ENCODE results near the gene SLC38A2.

The SLC38A2 gene

DNA sequence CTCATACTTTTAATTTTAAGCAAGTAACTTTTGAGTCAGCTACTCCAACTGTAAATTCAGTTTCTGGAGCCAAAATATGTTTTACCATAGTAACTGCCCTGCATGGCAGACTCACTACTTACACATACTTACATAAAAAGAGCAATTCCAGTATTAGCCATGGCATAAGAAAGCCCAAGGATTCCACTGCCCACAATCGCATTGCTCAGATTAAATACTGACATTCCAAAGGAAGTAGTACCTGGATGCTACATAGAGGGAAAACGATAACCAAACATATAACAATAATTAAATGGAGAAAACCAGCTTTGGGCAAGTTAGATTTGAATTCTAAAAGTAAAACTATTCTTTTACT lies 2.2 kb downstream of the SLC38A2 start:
- Histone ChIP-seq H3K9me3 (ENCODE audit: insufficient read depth, low read length, severe bottlenecking) (no peaks in the 10 kb centered on the region), H2AFZ (ENCODE audit: low read depth, low read length) (no peak overlapping the region), H3K9ac (ENCODE audit: low read depth, low read length) (peak overlapping the region; percentile 97), H3K4me1 (ENCODE audit: insufficient read depth, low read length) (peaks cover 71% of the 10 kb centered on the region), H4K20me1 (ENCODE audit: insufficient read depth, low read length) (peaks cover 63% of the 10 kb centered on the region), H3K4me3 (ENCODE audit: low read depth in 1 of 2, low read length in 2 of 2) (peak overlapping the region; percentile 71 to 86; a peak in 3 of 4 replicates), H3K36me3 (ENCODE audit: insufficient read depth, low read length) (peaks cover 66% of the 10 kb centered on the region), H3K27me3 (ENCODE audit: insufficient read depth, low read length, poor library complexity) (no peaks in the 10 kb centered on the region), H3K79me2 (ENCODE audit: insufficient read depth, low read length) (peaks cover 72% of the 10 kb centered on the region), H3K4me2 (ENCODE audit: insufficient read depth, low read length) (peak overlapping the region; percentile 86), H3K27ac (ENCODE audit: low read length) (peak overlapping the region; percentile 98; the same call in 1 of the 2 replicates)
- no peak for DNase-seq
- TF ChIP-seq EZH2 (IDR thresholded peaks at IDR 0.05; ENCODE audit: borderline replicate concordance, low read depth, low read length, severe bottlenecking) = no peak
- TF ChIP-seq, protein P1, sequence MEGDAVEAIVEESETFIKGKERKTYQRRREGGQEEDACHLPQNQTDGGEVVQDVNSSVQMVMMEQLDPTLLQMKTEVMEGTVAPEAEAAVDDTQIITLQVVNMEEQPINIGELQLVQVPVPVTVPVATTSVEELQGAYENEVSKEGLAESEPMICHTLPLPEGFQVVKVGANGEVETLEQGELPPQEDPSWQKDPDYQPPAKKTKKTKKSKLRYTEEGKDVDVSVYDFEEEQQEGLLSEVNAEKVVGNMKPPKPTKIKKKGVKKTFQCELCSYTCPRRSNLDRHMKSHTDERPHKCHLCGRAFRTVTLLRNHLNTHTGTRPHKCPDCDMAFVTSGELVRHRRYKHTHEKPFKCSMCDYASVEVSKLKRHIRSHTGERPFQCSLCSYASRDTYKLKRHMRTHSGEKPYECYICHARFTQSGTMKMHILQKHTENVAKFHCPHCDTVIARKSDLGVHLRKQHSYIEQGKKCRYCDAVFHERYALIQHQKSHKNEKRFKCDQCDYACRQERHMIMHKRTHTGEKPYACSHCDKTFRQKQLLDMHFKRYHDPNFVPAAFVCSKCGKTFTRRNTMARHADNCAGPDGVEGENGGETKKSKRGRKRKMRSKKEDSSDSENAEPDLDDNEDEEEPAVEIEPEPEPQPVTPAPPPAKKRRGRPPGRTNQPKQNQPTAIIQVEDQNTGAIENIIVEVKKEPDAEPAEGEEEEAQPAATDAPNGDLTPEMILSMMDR (IDR thresholded peaks at IDR 0.05; ENCODE audit: borderline replicate concordance, extremely low read depth, low read length, poor library complexity, severe bottlenecking) = no peak
- no peak for ATAC-seq (ENCODE audit: insufficient read depth, low read depth)

DNA sequence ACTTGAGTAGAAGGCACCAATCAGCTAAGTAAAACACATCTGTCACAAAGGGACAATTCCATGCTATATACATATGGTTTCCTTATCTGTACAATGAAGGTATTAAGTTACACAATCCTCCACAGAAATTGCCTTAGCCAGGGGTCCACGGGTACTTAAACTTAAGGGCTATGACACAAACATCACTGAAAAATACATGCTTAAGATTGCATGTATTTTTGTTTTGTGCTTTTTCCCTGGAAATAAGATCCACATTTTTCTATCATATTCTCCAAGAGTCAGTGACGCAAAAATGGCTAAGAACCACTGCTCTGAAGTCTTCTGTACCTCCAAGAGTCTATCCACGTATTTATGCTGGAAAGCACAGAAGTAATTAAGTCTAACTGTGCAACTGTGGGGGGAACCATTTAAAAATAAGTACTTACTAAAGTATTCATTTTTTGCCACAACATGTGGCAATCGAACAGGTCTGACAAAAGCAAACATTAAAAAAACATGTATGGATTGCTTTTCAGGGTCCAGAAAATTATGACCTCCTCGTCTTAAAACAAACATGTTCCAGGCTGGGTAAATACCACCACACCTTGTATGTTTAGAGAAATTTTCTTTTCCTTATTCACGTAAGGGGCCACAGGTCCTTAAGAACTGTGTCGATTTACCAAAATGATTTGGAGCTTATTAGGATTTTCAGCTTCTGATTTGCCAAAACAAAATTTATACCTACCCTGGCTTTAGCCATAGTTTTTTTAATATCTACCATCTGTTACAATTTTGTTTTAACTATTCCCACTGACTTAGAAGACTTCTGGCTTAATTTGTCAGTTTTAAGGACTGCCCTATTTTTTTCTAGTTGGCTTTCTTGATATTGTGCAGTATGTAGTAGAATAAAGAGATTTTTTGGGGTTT lies 2.8 kb downstream of the SLC38A2 start:
- peaks cover 78% of the 10 kb centered on the region for H3K79me2 ChIP-seq (ENCODE audit: insufficient read depth, low read length)
- peak overlapping the region; percentile 86 for H3K4me2 ChIP-seq (ENCODE audit: insufficient read depth, low read length)
- peak overlapping the region; percentile 71 to 86; a peak in 3 of 4 replicates for H3K4me3 ChIP-seq (ENCODE audit: low read depth in 1 of 2, low read length in 2 of 2)
- peak overlapping the region; percentile 98; the same call in 1 of the 2 replicates for H3K27ac ChIP-seq (ENCODE audit: low read length)
- H2AFZ ChIP-seq (ENCODE audit: low read depth, low read length) = no peak overlapping the region
- peaks cover 75% of the 10 kb centered on the region for H3K4me1 ChIP-seq (ENCODE audit: insufficient read depth, low read length)
- no peaks in the 10 kb centered on the region for H3K27me3 ChIP-seq (ENCODE audit: insufficient read depth, low read length, poor library complexity)
- no peaks in the 10 kb centered on the region for H3K9me3 ChIP-seq (ENCODE audit: insufficient read depth, low read length, severe bottlenecking)
- peak overlapping the region; percentile 97 for H3K9ac ChIP-seq (ENCODE audit: low read depth, low read length)
- TF ChIP-seq EZH2 (IDR thresholded peaks at IDR 0.05; ENCODE audit: borderline replicate concordance, low read depth, low read length, severe bottlenecking) = no peak
- TF ChIP-seq, protein P1 (IDR thresholded peaks at IDR 0.05; ENCODE audit: borderline replicate concordance, extremely low read depth, low read length, poor library complexity, severe bottlenecking) = no peak
- DNase-seq (no peak), ATAC-seq (ENCODE audit: insufficient read depth, low read depth) (no peak)
- peaks cover 72% of the 10 kb centered on the region for H3K36me3 ChIP-seq (ENCODE audit: insufficient read depth, low read length)
- peaks cover 69% of the 10 kb centered on the region for H4K20me1 ChIP-seq (ENCODE audit: insufficient read depth, low read length)

DNA sequence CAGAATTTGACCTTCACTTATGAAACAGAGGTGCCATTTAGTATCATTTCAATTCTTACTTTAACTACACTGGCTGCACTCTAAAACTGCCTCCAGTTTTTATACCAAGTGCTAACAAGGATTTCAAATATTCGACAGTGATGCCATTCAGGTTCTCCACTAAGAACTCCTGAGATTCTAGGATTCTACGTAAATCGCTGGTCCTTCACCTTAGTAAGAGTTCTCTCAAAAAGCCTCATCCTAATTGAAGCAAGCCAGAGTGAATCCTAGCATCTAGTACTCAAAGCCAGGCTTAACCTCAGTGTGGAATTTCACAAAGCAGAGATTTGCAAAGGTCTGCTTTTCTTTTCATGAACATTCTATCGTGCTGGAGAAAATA lies 3.5 kb downstream of the SLC38A2 start:
- peak overlapping the region; percentile 2; the same call in 1 of the 2 replicates for H3K27ac ChIP-seq (ENCODE audit: low read length)

More for the DNA sequence above, 3.5 kb downstream of the SLC38A2 start:
- peak overlapping the region; percentile 97 for H3K9ac ChIP-seq (ENCODE audit: low read depth, low read length)
- ATAC-seq (ENCODE audit: insufficient read depth, low read depth) = no peak
- DNase-seq = no peak
- H3K27me3 ChIP-seq (ENCODE audit: insufficient read depth, low read length, poor library complexity) = no peaks in the 10 kb centered on the region
- peak overlapping the region; percentile 86 for H3K4me2 ChIP-seq (ENCODE audit: insufficient read depth, low read length)
- H4K20me1 ChIP-seq (ENCODE audit: insufficient read depth, low read length) = peaks cover 76% of the 10 kb centered on the region
- H2AFZ ChIP-seq (ENCODE audit: low read depth, low read length) = no peak overlapping the region
- H3K4me3 ChIP-seq (ENCODE audit: low read depth in 1 of 2, low read length in 2 of 2) = peak overlapping the region in 1 of 2 experiments; percentile 71; a peak in 2 of 4 replicates
- H3K36me3 ChIP-seq (ENCODE audit: insufficient read depth, low read length) = peaks cover 79% of the 10 kb centered on the region
- no peaks in the 10 kb centered on the region for H3K9me3 ChIP-seq (ENCODE audit: insufficient read depth, low read length, severe bottlenecking)
- peaks cover 84% of the 10 kb centered on the region for H3K79me2 ChIP-seq (ENCODE audit: insufficient read depth, low read length)
- H3K4me1 ChIP-seq (ENCODE audit: insufficient read depth, low read length) = peaks cover 69% of the 10 kb centered on the region
- TF ChIP-seq, protein P1 (IDR thresholded peaks at IDR 0.05; ENCODE audit: borderline replicate concordance, extremely low read depth, low read length, poor library complexity, severe bottlenecking) = no peak
- no peak for TF ChIP-seq EZH2 (IDR thresholded peaks at IDR 0.05; ENCODE audit: borderline replicate concordance, low read depth, low read length, severe bottlenecking)
